ENCODE measurements around the gene MYLIP. TPM values are rescaled to one million over a fixed set of nuclear protein-coding genes. Genes with fewer than 3 reads are reported as not detected.

The MYLIP gene
- total RNA-seq, 1 experiment from 2014 or later = 50.0 TPM

DNA sequence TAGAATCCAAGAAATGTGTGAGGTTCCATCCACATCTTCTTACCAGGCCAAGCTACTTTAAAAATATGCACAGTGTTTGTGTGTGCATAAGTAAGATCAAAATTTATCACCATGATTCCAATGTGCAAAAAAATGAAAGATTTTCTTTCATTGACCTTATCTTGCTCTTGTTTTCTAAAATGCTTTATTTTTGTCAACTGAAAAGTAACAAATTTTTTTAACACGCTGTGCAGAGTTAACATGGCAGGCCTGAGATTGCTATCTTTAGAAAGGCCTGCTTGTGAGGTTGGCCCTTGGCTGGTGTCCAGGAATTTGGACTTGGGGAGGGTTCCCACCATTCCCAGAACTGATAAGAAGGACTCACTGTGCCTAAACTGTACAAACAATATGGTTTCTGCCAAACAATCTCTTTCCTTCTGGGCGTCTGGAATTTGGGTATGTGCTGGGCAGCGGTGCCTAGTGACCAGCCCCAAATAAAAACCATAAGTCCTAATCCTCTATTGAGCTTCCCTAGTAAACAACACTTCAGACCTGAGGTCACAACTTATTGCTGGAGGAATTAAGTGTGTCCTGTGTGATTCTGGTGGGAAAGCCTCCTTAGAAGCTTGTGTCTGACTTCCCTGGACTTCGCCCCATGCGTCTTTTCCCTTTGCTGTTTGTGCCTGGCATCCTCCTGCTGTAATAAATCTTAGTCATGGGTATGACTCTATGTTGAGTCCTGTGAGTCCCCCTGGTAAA is 19.8 kb upstream of the MYLIP start:
- Mint-ChIP-seq H3K9me3 (no peaks in the 10 kb centered on the region), H3K4me1 (0 out of 2 replicates have a peak, but pooled peaks cover 5% of the 10 kb centered on the region), H3K27me3 (ENCODE audit: low read depth) (no peaks in the 10 kb centered on the region; the same call in 1 of the 2 replicates), H3K27ac (no peak overlapping the region), H3K36me3 (no peaks in the 10 kb centered on the region), H3K4me3 (no peak overlapping the region)
- TF ChIP-seq CREM (CRISPR knock-in tag; IDR thresholded peaks at IDR 0.05) (no peak), ZNF396 (CRISPR knock-in tag; IDR thresholded peaks at IDR 0.05; ENCODE audit: borderline replicate concordance) (no peak)
- POLR2A ChIA-PET = no interaction called here
- CTCF ChIA-PET = no interaction called here
- DNase-seq (ENCODE audit: low spot score) (no peak), ATAC-seq (no peak)

DNA sequence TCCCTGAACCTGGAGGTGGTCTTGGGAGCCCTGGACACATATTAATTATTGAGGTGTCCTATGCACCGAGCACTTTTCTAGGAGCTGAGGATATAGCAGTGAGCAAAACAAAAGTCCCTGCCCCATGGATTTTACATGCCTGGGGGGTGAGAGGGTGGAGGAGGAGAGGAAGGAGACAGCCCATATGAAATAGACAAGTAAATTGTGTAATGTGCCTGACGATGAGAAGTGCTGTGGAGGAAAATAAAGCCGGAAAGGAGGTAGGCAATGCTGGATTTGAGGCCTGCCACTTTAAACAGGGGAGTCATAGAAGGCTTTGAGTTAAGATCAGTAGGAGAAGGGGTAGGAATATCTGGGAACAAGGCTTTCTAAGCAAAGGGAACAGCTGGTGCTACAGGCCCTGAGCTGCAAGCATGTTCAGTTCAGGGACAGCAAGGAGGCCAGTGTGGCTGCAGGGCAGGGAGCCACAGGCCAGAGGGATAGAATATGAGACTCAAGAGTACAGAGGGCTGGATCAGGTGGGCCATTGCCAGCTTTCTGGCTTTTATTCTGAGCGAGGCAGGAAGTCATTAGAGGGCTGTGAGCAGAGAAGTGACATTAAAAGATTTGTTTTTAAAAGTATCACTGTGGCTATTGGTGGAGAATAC is 19.1 kb upstream of the MYLIP start:
- no peak for TF ChIP-seq ATF1 (CRISPR knock-in tag; IDR thresholded peaks at IDR 0.05)
- TF ChIP-seq, protein P1, sequence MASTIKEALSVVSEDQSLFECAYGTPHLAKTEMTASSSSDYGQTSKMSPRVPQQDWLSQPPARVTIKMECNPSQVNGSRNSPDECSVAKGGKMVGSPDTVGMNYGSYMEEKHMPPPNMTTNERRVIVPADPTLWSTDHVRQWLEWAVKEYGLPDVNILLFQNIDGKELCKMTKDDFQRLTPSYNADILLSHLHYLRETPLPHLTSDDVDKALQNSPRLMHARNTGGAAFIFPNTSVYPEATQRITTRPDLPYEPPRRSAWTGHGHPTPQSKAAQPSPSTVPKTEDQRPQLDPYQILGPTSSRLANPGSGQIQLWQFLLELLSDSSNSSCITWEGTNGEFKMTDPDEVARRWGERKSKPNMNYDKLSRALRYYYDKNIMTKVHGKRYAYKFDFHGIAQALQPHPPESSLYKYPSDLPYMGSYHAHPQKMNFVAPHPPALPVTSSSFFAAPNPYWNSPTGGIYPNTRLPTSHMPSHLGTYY (CRISPR knock-in tag; IDR thresholded peaks at IDR 0.05) = no peak
- TF ChIP-seq ETV6 (CRISPR knock-in tag; IDR thresholded peaks at IDR 0.05) = no peak
- TF ChIP-seq, protein P2, sequence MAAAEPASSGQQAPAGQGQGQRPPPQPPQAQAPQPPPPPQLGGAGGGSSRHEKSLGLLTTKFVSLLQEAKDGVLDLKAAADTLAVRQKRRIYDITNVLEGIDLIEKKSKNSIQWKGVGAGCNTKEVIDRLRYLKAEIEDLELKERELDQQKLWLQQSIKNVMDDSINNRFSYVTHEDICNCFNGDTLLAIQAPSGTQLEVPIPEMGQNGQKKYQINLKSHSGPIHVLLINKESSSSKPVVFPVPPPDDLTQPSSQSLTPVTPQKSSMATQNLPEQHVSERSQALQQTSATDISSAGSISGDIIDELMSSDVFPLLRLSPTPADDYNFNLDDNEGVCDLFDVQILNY (CRISPR knock-in tag; IDR thresholded peaks at IDR 0.05) = no peak
- TF ChIP-seq, protein P3, sequence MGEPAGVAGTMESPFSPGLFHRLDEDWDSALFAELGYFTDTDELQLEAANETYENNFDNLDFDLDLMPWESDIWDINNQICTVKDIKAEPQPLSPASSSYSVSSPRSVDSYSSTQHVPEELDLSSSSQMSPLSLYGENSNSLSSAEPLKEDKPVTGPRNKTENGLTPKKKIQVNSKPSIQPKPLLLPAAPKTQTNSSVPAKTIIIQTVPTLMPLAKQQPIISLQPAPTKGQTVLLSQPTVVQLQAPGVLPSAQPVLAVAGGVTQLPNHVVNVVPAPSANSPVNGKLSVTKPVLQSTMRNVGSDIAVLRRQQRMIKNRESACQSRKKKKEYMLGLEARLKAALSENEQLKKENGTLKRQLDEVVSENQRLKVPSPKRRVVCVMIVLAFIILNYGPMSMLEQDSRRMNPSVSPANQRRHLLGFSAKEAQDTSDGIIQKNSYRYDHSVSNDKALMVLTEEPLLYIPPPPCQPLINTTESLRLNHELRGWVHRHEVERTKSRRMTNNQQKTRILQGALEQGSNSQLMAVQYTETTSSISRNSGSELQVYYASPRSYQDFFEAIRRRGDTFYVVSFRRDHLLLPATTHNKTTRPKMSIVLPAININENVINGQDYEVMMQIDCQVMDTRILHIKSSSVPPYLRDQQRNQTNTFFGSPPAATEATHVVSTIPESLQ (CRISPR knock-in tag; IDR thresholded peaks at IDR 0.05) = no peak
- TF ChIP-seq ESRRA (CRISPR knock-in tag; IDR thresholded peaks at IDR 0.05; ENCODE audit: borderline replicate concordance) = no peak
- TF ChIP-seq, protein P4, sequence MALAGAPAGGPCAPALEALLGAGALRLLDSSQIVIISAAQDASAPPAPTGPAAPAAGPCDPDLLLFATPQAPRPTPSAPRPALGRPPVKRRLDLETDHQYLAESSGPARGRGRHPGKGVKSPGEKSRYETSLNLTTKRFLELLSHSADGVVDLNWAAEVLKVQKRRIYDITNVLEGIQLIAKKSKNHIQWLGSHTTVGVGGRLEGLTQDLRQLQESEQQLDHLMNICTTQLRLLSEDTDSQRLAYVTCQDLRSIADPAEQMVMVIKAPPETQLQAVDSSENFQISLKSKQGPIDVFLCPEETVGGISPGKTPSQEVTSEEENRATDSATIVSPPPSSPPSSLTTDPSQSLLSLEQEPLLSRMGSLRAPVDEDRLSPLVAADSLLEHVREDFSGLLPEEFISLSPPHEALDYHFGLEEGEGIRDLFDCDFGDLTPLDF (CRISPR knock-in tag; IDR thresholded peaks at IDR 0.05) = no peak
- TF ChIP-seq, protein P5, sequence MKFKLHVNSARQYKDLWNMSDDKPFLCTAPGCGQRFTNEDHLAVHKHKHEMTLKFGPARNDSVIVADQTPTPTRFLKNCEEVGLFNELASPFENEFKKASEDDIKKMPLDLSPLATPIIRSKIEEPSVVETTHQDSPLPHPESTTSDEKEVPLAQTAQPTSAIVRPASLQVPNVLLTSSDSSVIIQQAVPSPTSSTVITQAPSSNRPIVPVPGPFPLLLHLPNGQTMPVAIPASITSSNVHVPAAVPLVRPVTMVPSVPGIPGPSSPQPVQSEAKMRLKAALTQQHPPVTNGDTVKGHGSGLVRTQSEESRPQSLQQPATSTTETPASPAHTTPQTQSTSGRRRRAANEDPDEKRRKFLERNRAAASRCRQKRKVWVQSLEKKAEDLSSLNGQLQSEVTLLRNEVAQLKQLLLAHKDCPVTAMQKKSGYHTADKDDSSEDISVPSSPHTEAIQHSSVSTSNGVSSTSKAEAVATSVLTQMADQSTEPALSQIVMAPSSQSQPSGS (CRISPR knock-in tag; IDR thresholded peaks at IDR 0.05; ENCODE audit: borderline replicate concordance, low read depth) = no peak
- TF ChIP-seq, protein P6, sequence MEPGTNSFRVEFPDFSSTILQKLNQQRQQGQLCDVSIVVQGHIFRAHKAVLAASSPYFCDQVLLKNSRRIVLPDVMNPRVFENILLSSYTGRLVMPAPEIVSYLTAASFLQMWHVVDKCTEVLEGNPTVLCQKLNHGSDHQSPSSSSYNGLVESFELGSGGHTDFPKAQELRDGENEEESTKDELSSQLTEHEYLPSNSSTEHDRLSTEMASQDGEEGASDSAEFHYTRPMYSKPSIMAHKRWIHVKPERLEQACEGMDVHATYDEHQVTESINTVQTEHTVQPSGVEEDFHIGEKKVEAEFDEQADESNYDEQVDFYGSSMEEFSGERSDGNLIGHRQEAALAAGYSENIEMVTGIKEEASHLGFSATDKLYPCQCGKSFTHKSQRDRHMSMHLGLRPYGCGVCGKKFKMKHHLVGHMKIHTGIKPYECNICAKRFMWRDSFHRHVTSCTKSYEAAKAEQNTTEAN (CRISPR knock-in tag; IDR thresholded peaks at IDR 0.05) = no peak
- TF ChIP-seq NR1H2 (CRISPR knock-in tag; IDR thresholded peaks at IDR 0.05) = no peak
- TF ChIP-seq ELF4 (CRISPR knock-in tag; IDR thresholded peaks at IDR 0.05; ENCODE audit: low read depth) = no peak
- TF ChIP-seq PRRX2 (CRISPR knock-in tag; IDR thresholded peaks at IDR 0.05) = no peak
- TF ChIP-seq ZNF671 (CRISPR knock-in tag; IDR thresholded peaks at IDR 0.05) = no peak
- TF ChIP-seq ZNF219 (CRISPR knock-in tag; IDR thresholded peaks at IDR 0.05; ENCODE audit: borderline replicate concordance) = no peak
- TF ChIP-seq, protein P7, sequence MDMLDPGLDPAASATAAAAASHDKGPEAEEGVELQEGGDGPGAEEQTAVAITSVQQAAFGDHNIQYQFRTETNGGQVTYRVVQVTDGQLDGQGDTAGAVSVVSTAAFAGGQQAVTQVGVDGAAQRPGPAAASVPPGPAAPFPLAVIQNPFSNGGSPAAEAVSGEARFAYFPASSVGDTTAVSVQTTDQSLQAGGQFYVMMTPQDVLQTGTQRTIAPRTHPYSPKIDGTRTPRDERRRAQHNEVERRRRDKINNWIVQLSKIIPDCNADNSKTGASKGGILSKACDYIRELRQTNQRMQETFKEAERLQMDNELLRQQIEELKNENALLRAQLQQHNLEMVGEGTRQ (CRISPR knock-in tag; IDR thresholded peaks at IDR 0.05) = no peak
- TF ChIP-seq, protein P8, sequence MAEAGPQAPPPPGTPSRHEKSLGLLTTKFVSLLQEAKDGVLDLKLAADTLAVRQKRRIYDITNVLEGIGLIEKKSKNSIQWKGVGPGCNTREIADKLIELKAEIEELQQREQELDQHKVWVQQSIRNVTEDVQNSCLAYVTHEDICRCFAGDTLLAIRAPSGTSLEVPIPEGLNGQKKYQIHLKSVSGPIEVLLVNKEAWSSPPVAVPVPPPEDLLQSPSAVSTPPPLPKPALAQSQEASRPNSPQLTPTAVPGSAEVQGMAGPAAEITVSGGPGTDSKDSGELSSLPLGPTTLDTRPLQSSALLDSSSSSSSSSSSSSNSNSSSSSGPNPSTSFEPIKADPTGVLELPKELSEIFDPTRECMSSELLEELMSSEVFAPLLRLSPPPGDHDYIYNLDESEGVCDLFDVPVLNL (CRISPR knock-in tag; IDR thresholded peaks at IDR 0.05; ENCODE audit: borderline replicate concordance, low read depth) = no peak
- TF ChIP-seq ZNF423 (CRISPR knock-in tag; IDR thresholded peaks at IDR 0.05) = no peak
- Mint-ChIP-seq H3K27ac (no peak overlapping the region), H3K9me3 (no peaks in the 10 kb centered on the region), H3K4me1 (0 out of 2 replicates have a peak, but pooled peaks cover 2% of the 10 kb centered on the region), H3K36me3 (no peaks in the 10 kb centered on the region), H3K4me3 (no peak overlapping the region), H3K27me3 (ENCODE audit: low read depth) (no peaks in the 10 kb centered on the region; the same call in 1 of the 2 replicates)
- DNase-seq (ENCODE audit: low spot score) = no peak
- no peak for ATAC-seq
- POLR2A ChIA-PET = no interaction called here
- CTCF ChIA-PET = no interaction called here
